Body of pancreas (tissue), 4 donors: ENCODE results near the gene ZNF532. TPM values are rescaled to one million over a fixed set of nuclear protein-coding genes. Genes with fewer than 3 reads are reported as not detected.

Source experiments
- ATAC-seq: fragments of 150-250 bp; one replicate; pipeline ENCODE4 v1.9.1; 2016
- DNase-seq, 4 donors: peaks; one replicate each; pipeline ENCODE4 v3.0.0-alpha.2; 2019
- H3K27ac ChIP-seq, 4 donors: fragments of 200-600 bp; sonication (generic); 1 replicate in 3 of 4; 2 replicates in 1 of 4; pipeline versions ENCODE4 v1.5.1 to v1.6.1; 2016 to 2019; ENCODE audit warnings: mild to moderate bottlenecking in 1 of 4, mixed read lengths in 1 of 4, moderate library complexity in 1 of 4
- H3K27me3 ChIP-seq, 2 donors: fragments of 200-600 bp; sonication (generic); one replicate each; pipeline ENCODE4 v1.6.0; 2016; ENCODE audit warnings: mild to moderate bottlenecking in 1 of 2
- H3K36me3 ChIP-seq, 2 donors: fragments of 200-600 bp; sonication (generic); replicated peaks in 1 of 2; 2 replicates each; pipeline ENCODE4 v1.5.1; 2016; ENCODE audit warnings: low read depth in 2 of 2; ENCODE audit not compliant: insufficient read depth in 1 of 2
- H3K4me1 ChIP-seq: fragments of 200-600 bp; sonication (generic); one replicate; pipeline ENCODE4 v1.6.0; 2016
- H3K4me3 ChIP-seq, 2 donors: fragments of 200-600 bp; sonication (generic); 1 replicate in 1 of 2; 2 replicates in 1 of 2; pipeline ENCODE4 v1.5.1; 2016 to 2019
- H3K9me3 ChIP-seq, 3 donors: fragments of 200-600 bp; sonication (generic); 1 replicate in 2 of 3; 2 replicates in 1 of 3; pipeline ENCODE4 v1.5.1; 2016
- POLR2A ChIP-seq, 3 donors: fragments of 450-650 bp; IDR thresholded peaks; one replicate each; pipeline ENCODE4 v1.6.1; 2016; ENCODE audit warnings: antibody characterized with exemption in 3 of 3, mild to moderate bottlenecking in 2 of 3
- WGBS, 2 donors: methylation state at CpG; one replicate each; pipeline ENCODE4 v1.1.5; 2017; 5-methylcytosine and 5-hydroxymethylcytosine counted together
- intact Hi-C: fragments of 100-400 bp; cut with DNase I; formaldehyde crosslinking; loops from one replicate; pipeline ENCODE4 v1.15.1; 2023
- total RNA-seq, 2 donors: library from RNA; depleted of rRNA; stranded (reverse); fragments of >200 nt; gene quantifications; one replicate each; pipeline ENCODE4 v1.1.0, GENCODE V29; 2016
- TF ChIP-seq, protein P1 (sequence below), 7 experiments: fragments of 450-650 bp in 4 of 7; fragments of 200-600 bp in 3 of 7; sonication (generic) in 3 of 7; IDR thresholded peaks; one replicate each; pipeline ENCODE4 v1.5.1; 2016 to 2019; ENCODE audit warnings: antibody characterized with exemption in 7 of 7

ZNF532 gene
- total RNA-seq, 2 donors from 2014 or later: 12.2 to 52.1 TPM

DNA sequence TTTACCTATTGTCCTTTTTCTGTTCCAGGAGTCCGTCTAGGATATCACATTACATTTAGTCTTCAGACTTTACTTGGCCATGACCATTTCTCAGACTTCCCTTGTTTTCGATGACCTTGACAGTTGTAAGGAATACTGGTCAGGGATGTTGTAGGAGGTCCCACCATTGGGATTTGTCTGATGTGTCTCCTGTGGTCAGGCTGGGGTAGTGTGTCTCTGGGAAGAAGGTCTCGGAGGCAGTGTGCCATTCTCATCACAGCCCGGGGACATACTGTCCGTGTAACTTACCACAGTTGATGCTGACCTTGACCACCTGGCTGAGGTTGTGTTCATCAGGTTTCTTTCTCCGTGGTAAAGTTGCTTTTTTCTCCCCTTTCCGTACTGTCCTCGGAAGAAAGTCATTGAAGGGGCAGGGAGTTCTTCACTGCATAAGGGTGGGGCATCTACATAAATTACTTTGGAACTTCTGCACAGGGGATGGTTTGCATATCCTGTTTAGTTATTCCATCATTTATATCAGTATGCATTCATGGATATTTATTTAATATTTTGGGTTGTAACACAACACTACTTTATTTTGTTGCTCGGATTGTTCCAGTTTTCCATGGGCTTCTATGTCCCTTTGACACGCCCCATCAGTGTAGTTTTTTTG lies 41.2 kb downstream of the ZNF532 start:
- no peaks in the 10 kb centered on the region for H3K9me3 ChIP-seq
- no peak for ATAC-seq
- H3K27me3 ChIP-seq: no peaks in the 10 kb centered on the region
- H3K27ac ChIP-seq: no peak overlapping the region
- H3K4me3 ChIP-seq: no peak overlapping the region
- intact Hi-C loops: no loop called here
- no peaks in the 10 kb centered on the region for H3K36me3 ChIP-seq
- no peak for TF ChIP-seq POLR2A (IDR thresholded peaks at IDR 0.05)
- TF ChIP-seq, protein P1, sequence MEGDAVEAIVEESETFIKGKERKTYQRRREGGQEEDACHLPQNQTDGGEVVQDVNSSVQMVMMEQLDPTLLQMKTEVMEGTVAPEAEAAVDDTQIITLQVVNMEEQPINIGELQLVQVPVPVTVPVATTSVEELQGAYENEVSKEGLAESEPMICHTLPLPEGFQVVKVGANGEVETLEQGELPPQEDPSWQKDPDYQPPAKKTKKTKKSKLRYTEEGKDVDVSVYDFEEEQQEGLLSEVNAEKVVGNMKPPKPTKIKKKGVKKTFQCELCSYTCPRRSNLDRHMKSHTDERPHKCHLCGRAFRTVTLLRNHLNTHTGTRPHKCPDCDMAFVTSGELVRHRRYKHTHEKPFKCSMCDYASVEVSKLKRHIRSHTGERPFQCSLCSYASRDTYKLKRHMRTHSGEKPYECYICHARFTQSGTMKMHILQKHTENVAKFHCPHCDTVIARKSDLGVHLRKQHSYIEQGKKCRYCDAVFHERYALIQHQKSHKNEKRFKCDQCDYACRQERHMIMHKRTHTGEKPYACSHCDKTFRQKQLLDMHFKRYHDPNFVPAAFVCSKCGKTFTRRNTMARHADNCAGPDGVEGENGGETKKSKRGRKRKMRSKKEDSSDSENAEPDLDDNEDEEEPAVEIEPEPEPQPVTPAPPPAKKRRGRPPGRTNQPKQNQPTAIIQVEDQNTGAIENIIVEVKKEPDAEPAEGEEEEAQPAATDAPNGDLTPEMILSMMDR (IDR thresholded peaks at IDR 0.05): no peak
- peaks cover under 1% of the 10 kb centered on the region for H3K4me1 ChIP-seq
- 81 to 85% methylated on average over 10 of the region's 10 CpGs for WGBS, 2 donors
- DNase-seq: no peak

DNA sequence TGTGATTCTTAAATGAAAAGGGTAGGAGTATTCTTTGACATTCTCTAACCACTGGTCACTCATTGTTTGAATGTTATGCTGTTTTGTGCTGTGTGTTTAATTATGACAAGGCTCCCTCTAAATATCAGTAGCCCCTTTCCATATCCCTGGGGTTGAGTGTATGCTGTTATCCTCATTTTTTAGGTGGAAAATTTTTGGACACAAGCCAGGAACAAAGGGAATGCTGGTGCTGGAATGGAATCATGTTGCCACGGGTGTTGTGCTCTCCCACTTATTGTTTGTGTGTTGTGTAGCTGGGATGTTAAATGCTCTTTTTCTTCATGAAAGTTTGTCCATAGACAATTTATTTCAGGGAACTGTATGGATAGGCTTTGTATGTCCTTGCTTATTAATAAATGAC lies 43.3 kb downstream of the ZNF532 start:
- H3K9me3 ChIP-seq: no peaks in the 10 kb centered on the region
- no peak for DNase-seq
- ATAC-seq: no peak
- peaks cover 16% of the 10 kb centered on the region for H3K4me1 ChIP-seq
- no peak overlapping the region for H3K27ac ChIP-seq
- H3K4me3 ChIP-seq: no peak overlapping the region
- no peak for TF ChIP-seq POLR2A (IDR thresholded peaks at IDR 0.05)
- TF ChIP-seq, protein P1 (IDR thresholded peaks at IDR 0.05): no peak
- intact Hi-C loops: no loop called here
- no peaks in the 10 kb centered on the region for H3K36me3 ChIP-seq
- 44 to 46% methylated on average over 1 of the region's 1 CpG for WGBS, 2 donors
- H3K27me3 ChIP-seq: no peaks in the 10 kb centered on the region

DNA sequence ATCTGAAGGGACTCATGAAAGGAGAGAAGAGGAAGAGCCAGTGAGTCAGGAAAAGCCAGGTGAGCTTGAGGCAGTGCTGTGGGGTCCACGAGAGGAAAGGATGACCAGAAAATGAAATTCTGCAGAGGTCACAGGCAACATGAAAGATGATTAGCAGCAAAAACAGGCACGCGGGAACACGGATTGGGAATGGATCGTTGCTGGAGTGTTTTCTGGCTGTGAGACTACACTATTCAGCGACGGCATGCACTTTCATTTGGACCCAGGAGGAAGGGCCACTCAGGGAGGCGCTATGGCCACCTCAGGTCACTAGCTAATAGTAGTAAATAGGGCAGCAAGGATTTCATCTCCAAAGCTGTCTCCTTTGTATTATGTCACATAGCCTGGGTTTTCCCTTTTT lies 44.8 kb downstream of the ZNF532 start:
- ATAC-seq: no peak
- 76 to 84% methylated on average over 8 of the region's 8 CpGs for WGBS, 2 donors
- TF ChIP-seq POLR2A (IDR thresholded peaks at IDR 0.05): no peak
- TF ChIP-seq, protein P1 (IDR thresholded peaks at IDR 0.05): no peak
- intact Hi-C loops: no loop called here
- H3K4me1 ChIP-seq: peaks cover 16% of the 10 kb centered on the region
- no peaks in the 10 kb centered on the region for H3K9me3 ChIP-seq
- no peak overlapping the region for H3K4me3 ChIP-seq
- no peaks in the 10 kb centered on the region for H3K27me3 ChIP-seq
- no peak overlapping the region for H3K27ac ChIP-seq
- no peaks in the 10 kb centered on the region for H3K36me3 ChIP-seq
- no peak for DNase-seq

DNA sequence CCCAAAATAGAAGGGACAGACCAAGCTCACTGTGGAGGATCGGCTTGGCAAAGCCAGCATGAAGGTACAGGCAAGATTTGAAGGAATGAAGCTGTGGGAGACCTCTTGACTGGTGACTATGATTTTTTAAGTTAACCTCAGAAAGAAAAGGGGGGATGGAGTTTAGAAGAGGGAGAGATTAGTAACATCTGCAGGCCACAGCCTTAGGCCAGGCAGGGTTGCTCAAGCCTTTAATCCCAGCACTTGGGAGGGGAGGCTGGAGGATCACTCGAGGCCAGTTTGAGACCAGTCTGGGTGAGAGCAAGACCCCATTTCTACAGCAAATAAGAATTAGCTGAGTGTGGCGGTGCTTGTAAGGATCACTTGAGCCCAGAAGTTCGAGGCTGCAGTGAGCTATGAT lies 46.6 kb downstream of the ZNF532 start:
- H3K4me3 ChIP-seq: no peak overlapping the region
- no peaks in the 10 kb centered on the region for H3K9me3 ChIP-seq
- DNase-seq (no peak), ATAC-seq (no peak)
- intact Hi-C loops: no loop called here
- no peaks in the 10 kb centered on the region for H3K36me3 ChIP-seq
- H3K4me1 ChIP-seq: peaks cover 20% of the 10 kb centered on the region
- H3K27me3 ChIP-seq: no peaks in the 10 kb centered on the region
- H3K27ac ChIP-seq: peak overlapping the region in 3 of 4 donors; percentile 6 to 41 (median 33)
- no peak for TF ChIP-seq POLR2A (IDR thresholded peaks at IDR 0.05)
- TF ChIP-seq, protein P1 (IDR thresholded peaks at IDR 0.05): no peak
- 77 to 84% methylated on average over 4 of the region's 4 CpGs for WGBS, 2 donors

DNA sequence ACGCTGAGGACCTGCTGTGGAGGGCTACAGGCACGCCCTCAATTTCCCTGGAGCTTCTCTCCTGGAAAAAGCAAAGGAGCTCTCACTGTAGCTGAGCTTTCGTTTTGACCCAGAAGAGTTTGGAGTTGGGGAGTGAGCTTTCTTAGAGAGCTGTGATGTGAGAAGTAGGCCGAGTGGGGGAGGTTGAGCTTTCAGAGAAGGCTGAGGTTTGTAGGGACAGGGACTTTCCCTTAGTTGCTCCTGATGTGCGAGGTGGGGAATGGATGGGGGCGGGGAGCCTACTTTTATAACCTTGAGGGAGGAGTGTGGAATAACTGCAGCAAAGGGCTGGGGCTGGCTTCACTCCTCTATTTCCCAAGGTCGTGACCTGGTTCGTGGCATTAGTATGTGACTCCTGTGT lies 47.1 kb downstream of the ZNF532 start:
- peak; percentile 33 for ATAC-seq
- Histone ChIP-seq H3K36me3 (no peaks in the 10 kb centered on the region), H3K9me3 (no peaks in the 10 kb centered on the region), H3K27ac (peak overlapping the region in 3 of 4 donors; percentile 6 to 41 (median 33)), H3K4me1 (peaks cover 20% of the 10 kb centered on the region), H3K4me3 (no peak overlapping the region), H3K27me3 (no peaks in the 10 kb centered on the region)
- TF ChIP-seq POLR2A (IDR thresholded peaks at IDR 0.05): no peak
- TF ChIP-seq, protein P1 (IDR thresholded peaks at IDR 0.05): no peak
- intact Hi-C loops: no loop called here
- 39% methylated on average over 8 of the region's 8 CpGs for WGBS, 2 donors
- DNase-seq: peak in 2 of 4 donors; percentile 15 to 27
